HG03342 (cell line): ENCODE results near the gene NBEA.

Source experiments
- ATAC-seq: cut with Tn5 transposase; IDR thresholded peaks from one replicate; pipeline ENCODE4 v1.9.1; 2021; ENCODE audit warnings: mild to moderate bottlenecking, moderate library complexity; ENCODE audit not compliant: unreplicated experiment

NBEA gene

DNA sequence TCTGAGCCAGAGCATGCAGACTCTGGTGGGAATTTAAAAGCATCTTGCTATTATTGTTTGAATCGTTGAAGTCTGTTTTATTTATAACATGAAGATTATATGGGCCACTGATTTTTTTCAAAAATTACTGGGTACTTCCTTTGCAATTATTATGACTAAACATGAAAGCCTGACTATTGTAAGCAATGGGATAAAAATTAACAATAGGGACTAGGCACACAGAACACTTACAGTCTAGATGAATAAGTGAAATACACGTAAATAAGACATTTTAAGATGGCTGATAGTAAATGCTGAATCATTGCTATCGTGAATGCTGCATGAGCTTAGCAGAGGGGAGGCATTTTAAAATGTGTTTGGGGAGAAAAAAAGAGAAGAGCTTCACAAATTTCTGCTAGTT, 615.4 kb downstream of the NBEA start:
- ATAC-seq = no peak

DNA sequence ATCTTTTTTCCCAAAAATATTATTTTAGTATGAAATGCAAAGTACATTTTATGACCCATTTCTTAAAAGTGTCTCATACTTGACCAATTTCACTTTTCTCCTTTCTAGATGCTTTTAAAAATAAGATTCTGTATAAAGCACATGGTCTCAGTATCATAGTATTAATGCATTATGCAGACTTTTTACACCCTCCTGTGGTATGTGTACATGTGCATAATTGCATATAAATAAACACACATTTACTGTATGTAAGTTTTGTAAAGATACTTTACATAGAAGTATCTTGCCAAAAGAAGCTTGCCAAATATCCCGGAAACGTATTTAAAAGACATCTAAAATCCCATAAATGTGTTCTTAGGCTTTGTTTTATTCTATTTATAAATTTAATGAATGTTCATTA, 619.5 kb downstream of the NBEA start:
- no peak for ATAC-seq

DNA sequence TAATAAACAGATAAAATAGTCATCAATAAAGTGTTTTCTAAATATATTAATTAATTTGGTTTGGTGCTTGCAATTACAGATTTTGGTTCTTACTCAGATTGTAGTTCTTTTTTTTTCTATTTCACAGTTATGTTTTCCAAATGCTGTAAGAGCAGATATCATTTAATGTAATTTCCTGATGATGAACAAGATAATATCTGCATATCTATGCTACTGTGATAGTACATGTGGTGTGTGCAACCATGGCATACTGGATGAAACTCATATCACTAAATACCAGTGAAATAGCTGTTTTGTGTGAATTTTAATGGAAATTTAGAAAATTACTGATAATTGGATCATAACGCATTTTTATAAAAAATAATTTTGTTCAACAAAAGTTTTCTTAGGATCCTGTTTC, 623.2 kb downstream of the NBEA start:
- ATAC-seq = no peak

DNA sequence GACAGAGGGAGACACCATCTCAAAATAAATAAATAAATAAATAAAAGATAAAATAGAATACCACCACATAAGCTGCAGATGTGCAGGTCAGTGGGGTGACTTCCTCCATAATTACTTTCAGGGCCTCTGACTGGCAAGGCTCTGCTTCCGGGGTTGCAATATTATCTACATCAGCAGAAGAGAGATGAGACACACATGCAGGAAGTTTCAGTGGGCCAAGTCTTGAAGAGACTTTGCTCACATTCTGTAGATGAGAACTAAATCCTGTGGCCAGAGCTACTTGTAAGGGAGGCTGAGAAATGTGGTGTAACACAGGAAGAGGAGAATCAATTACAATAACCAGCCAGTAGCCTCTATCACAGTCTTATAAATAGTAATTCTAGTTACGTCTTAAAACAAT, 624.3 kb downstream of the NBEA start:
- no peak for ATAC-seq

DNA sequence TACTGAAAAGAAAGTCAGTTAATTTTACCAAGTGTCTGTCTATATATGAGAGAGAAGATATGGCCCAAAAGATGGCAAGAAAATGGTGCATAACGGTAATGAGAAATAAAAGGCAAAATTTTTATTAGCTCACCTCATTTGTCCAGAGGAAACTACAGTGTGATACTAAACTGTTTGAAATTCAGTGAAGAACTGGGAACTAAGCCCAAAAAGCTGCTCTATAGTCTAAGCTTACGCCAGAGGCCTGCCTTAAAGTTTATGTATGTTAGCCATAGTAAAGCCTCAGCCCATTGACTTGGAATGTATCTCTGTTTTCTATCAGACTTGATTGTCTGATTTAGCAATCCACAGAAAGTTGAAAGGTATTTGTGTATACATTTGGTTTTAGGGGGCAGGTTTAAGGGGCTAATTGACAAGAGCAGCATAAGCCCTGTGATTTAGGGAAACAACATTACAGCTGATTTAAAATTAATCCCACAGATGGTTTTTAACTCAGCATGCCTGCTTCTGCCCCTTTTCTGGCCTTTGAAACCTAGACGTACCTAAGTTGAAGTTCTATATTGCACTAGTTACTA, 625.4 kb downstream of the NBEA start:
- ATAC-seq = no peak

DNA sequence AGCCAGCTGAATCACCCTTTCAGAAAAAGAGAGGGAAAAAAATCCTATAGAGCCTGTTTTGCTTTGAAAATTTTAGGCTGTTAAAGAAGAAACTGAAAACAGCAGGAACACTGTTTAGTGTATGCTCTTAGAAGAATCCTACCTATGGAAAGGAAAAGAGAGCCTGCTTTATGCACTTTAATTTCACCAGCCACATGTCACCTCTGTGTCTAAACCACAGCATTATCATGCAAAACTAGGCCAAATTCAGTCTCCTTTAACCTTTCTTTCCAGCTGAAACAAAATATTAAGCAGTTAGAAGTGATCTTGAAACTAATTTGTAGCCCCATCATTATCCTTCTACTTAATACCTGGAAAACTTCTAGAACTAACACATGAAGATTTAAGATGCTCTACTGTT, 631.6 kb downstream of the NBEA start:
- ATAC-seq = no peak

DNA sequence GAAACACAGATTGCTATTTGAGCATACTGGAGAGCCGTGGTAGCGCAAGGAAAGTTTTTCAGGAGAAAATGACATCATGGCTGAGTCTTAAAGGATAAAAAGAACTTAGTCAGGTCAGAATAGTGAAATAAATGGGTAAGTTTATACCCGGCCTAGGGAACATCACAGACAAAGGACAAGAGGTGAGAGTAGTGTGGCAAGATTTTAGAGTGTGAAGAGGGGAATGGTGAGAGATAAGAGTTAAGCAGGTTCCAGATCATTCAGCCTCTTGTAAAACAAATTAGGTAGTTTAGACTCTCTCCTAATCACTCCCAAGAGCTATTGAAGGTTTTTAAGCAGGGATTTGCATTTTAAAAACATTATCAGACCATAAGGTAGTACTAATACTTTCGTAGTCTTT, 650.4 kb downstream of the NBEA start:
- no peak for ATAC-seq

DNA sequence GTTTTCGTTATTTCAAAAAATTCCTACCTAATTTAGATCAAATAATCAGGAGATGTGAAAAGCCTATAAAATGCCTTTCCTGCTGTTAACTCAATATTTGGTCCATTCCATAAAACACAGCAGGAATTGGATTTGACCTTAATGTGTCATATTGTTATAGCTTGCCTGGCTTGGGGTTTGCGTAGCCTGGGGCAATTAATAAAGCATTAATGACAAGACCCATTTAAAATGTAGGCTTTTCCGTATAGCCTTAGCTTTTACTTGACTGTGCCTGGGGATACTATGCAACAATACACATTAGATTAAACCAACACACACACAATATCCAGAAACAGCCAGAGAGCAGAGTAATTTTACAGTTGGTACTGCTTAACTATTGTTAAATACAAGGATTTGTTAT, 651.6 kb downstream of the NBEA start:
- no peak for ATAC-seq

DNA sequence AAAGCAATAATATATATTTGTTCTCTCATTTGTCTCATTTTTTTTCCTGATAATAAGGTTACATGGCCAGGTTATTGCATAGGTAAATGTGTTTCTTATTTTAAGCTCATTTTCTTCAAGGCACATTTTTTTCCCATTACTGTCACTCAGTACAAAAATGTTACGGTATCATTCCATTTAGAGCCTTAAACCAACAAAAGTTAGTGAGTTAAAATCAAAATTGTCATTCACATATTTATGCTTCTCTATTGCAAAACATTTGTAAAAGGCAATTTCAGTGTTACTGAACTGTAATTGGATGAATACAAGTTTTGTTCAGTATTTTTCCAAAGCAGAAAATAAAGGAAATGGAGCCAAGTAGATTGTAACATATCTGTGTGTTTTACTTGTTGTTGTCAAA, 652.0 kb downstream of the NBEA start:
- ATAC-seq = no peak

DNA sequence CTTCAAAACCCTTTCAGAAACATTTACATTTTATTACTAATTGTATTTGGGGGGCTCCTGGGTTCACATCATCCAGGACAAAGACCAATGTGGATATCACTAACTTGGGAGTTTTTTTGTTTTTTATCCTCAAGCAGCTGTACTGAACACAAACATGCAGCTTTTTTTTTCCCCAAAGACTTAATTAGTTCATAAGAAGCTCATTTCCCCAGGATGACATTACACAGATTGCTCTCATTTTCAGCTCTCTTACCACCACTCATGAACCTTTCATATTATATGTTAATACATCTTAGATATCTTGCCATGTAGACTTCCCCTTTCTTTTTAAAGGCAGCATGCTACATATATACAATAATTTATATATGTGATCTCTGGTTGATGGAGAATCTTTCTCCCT, 653.1 kb downstream of the NBEA start:
- ATAC-seq = no peak

DNA sequence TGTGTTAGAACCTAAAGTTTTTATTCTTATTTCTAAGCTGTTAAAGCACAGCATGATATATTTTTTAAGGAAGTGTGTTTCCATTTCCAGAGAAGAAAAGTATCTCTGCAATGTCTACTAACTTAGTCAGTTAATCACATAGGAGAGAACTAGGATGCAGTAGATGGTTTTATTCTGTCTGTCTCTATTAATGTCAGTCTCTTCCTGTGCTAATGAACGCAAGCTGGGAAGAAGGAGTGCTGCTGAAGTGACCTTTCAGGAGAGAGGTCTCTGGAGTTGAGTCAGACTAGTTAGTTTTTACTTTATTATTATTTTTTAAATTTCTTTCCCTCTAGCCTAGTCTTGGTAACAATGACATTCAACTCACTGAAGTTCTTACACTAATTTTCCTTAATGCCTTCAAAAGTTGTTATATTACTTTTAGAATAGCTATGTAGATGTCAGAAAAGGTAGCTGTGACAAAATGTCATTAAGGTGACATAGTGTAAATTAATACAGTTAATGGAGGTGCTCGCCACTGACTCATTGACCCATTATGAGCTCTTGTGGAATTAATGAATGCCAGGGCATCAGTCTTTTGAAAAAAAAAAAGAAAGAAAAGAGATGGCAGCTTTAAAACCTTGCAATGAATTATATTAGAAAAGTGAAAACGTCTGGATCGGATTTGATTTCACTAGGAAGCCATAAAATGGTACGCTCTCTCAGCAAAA, 654.4 kb downstream of the NBEA start:
- ATAC-seq = no peak

DNA sequence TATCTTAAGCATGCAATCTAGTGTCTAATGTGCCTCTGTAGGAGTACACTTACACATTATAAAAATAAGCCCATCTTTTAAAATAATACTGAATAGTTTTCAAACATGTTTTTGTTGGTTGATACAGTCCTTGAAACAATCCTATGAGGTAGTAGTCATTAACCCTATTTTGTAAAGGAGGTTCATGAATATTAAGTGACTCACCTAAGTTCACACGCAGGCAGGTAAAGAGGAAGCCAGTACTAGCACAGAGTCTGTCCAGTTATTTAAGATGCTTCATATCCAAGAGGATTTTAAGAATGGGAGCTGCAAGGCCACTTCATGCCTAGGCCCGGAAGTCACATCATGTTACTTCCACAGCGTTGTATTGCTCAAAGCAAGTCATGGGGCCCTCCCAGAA, 655.4 kb downstream of the NBEA start:
- no peak for ATAC-seq

DNA sequence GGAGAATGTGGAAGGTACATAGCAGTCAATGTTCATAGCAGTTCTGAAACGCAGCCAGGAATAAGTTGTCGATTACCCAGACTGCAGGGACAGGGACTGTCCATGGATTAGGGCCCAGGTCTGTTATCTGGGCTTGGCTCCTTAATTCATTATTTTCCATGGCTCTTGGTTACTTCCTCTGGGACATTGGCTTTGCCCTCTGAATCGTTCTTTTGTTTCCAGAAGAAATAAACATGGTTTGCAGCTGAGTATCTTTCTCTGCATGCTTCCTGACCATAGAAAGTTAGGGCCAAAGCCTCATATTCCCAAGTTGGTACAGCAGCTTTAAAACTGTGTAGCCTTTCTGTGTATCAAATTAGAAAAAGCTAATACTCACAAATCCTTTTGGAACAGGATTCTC, 656.2 kb downstream of the NBEA start:
- ATAC-seq = no peak

DNA sequence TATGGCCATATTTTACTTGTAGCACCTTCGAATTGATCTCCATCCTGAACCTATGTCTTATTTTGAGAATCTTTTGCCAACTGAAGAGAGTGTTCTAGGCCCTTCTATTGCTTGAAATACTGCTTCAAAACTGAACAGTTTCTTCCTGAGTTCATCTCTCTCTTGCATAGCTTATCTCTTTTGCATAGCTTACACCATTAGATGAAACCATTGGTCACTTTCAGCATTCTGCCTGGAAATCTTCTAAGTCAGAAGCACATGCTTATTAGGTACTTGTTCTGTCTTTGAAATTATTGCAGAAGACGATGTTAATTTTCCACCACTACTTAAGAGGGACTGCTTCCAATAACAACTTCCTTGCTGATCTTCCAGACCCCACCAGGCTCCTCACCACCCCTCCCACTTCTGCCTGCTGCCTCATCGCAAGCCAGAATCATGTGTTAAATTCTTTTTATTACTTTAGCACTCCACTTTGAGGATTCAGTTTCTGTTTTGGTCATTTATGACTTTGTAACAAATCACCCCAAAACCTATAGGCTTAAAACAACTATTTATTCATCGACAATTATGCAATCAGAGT, 656.8 kb downstream of the NBEA start:
- no peak for ATAC-seq

DNA sequence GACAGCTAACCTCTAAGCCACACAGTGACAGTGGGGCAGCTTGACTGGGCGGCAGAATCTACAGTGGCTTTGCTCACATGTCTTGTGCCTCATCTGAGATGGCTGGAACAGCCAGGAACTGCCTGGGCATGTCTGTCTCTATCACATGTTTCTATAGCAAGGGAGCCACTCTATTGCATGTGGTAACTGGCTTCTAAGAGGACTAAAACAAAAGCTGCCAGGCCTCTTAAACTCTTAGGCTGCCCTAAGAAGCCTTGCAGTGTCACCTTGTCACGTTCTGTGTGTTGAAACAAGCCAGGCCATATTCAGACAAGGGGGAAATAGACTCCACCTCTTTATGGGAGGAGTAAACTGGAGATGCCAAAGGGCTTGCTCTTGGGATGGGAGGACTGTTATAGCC, 657.3 kb downstream of the NBEA start:
- ATAC-seq = no peak

DNA sequence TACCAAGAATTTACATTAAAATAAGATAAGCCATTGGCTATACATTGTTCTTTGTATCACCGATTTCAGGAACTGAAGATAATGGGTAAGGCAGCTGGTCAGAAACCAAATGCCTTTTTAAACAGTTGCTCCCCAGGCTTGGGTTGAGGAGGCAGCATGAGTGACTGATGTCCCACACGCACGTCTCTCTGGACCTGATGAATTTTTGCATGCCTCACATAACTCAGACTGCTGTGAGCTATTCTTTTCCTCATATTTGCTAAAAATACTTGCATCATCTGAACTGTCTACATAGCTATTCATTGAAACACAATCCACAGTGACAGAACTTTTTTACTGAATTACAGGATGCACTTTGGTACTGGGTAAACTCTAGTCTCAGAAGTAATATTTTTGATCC, 658.1 kb downstream of the NBEA start:
- ATAC-seq = no peak

DNA sequence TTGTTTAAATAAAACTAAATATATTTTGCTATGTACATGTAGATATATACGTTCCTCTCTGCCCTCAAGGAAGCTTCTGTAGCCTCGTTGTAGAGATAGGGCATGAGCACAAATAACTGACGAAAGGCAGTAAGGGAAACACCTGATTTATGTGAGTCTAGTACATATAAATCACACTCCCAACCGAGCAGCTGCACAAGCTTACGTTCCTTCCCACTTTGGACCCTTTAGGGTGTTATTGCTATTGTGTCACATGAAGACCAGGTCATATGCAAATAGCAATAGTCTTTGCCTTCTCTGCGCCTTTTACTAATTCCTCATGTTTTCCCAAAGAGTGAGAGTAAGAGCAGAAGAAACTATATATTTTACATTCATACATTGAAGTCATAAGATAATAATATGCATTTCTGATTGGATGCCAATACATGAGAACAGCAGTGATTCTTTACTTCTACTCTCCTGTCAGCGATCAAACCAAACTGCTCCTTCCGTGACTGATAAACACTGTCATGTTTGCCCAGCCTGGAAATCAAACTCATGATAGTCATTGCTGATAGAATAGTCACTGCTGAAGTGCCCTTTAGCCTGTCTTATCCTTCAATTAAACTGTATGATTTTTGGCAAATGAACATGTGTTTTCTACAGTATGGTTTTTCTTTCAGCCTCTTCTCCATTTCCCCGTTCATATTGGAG, 661.7 kb downstream of the NBEA start:
- no peak for ATAC-seq

DNA sequence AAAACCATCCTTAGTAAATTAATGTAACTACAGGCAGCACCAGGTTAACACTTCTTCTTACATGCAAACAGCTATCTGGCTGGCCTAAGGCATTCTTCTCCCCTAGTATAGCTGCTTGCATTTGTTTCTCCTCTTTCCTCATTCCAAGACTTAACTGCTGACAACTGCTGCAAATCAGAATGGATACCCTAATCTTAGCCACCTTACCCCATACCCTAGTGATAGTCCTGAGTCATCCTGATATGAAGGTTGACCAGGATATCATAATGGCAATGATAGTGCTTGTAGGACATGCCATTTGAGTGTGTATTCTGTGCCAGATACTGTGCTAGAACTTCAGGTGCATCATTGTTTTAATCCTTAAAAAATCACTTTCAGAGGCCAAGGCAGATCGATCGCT, 672.6 kb downstream of the NBEA start:
- ATAC-seq = no peak

DNA sequence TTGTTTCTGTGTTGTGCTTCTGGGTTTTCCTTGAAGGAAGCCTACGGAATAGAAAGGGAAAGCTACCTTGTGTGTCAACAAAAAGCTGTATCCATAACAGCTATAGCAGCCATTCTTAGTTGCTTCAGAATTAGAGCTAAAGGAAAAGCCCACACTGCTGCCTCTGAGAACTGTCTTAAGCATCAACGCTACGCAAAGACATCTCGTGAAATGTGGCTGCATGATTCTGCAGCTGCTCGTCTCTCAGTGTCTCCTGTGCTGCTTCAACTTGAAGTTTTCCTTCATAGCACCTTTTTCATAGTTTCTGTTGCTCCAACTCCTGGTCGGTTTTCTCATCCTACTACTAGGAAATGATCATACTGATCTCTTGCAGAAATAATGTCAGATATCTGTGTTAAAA, 675.4 kb downstream of the NBEA start:
- no peak for ATAC-seq

DNA sequence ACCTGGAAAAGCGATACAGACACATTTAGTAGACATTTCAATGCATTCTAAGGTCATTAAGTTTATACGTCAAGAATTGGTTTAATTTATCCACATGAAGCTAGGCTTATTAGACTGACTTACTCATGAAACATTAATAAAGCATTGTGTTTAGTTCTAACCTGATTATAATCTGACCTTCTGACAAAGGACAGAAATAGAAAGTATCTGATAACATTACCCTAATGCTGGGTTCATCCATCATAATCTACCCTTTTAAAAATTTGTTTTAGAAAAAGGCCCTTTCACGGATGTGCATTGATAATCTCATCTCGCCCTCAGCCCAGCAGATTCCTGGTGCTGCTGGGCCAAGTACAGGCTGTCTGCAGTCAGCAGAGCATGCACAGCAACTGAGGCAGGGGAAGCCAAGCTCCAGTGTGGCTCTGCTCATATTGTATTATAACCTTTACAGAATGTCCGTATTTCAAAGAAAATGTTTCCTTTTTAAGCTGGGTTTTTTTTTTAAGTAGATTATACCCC, 676.6 kb downstream of the NBEA start:
- no peak for ATAC-seq

DNA sequence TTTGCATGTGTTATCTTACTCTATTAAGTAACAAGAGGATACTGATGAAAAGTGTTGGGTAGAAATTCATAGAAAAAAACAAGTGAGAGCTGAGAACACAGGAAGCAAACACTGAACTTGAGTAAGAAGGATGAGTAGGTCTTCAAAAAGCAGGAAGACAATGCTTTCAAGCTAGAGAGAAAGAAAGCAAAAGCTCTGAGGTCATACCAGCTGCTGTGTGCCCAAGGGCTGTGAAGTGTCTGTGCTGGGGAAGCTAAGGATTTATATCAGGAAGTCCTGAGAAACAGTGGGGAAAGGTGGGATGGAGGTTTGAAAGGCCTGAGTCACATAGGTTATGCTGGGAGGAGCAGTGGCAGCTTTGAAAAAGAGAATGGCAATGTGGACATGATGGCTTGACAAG, 679.9 kb downstream of the NBEA start:
- no peak for ATAC-seq

DNA sequence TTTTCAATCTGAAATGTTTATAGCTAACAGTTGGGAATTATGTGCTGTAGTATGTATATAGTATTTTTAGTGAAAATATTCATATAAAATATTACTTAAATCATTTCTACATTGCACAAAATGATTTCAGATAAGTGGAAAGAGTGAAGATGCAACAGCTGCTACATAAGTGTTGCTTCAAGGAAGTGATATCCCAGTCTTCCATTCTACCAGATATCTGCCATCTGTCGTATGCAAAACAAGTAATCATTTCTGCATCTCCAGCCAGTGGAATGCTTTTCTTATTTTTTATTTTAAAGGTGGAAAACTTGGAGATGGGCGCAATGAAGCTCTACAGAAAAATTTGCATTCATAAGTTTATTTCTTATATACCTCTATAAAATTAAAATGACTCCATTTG, 687.0 kb downstream of the NBEA start:
- no peak for ATAC-seq
